GM18867 (cell line): Measurements from ENCODE around the gene SEMA5A.

Source experiments
- ATAC-seq: cut with Tn5 transposase; IDR thresholded peaks from one replicate; pipeline ENCODE4 v1.9.1; 2021; ENCODE audit warnings: mild to moderate bottlenecking, moderate library complexity; ENCODE audit not compliant: unreplicated experiment

SEMA5A gene

DNA sequence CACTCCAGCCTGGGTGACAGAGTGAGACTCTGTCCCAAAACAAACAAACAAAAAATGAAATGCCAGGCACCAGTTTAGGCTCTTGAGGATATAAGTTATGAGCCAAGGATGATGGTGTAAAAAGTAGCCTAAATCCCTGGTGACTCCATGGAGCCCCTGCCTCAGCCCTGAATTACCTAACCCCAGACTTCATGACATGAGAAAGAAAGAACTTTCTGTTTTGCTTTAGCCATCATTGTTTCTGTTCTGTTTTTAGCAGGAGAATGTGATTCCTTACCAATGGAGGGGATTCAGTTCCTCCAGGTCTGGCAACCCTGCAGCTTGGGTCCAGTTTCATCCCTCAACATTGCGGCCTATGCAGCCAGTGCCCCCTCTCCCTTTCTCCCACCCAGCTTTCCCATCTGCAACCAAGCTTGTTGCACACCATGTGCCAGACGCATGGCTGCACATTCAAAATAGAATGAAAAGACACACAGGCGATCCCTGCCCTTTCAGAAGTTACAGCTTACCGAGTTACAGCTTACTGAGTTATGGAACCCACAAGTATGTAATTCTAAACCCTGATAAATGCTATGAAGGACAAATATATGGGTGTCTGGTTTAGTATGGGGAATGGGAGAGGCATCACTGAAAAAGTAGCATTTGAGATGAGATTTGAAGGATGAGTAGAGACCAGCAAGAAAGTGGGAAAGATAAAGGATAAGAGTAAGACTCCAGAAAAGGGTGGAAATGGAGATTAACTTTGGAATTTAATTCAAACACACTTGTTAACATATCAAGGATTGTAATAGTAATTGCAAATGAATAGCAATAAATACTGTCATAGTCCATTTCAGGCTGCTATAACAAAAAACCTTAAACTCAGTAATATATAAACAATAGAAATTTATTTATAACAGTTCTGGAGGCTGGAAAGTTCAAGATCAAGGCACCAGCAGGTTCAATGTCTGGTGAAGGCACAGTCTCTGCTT is 6.0 kb upstream of the SEMA5A start:
- ATAC-seq, result no peak

DNA sequence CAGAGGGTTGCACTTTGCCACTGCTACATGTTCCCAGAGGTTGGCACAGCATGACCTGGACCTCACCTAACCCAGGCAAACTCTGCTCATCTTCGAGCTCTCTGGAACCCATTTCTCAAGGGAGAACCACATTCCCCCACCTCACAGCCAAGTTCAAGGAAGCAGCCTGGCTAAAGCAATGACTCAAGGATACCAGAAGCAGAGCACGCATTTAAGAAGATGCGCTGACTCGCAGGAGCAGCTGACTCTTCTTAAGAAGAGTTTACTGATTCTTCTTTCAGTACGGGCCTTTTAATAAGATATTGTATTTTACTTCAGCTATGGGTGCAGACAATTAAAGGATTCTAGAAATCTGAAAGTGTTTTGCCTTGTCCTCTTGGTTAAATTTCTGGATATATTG is 4.1 kb upstream of the SEMA5A start:
- ATAC-seq, result no peak

DNA sequence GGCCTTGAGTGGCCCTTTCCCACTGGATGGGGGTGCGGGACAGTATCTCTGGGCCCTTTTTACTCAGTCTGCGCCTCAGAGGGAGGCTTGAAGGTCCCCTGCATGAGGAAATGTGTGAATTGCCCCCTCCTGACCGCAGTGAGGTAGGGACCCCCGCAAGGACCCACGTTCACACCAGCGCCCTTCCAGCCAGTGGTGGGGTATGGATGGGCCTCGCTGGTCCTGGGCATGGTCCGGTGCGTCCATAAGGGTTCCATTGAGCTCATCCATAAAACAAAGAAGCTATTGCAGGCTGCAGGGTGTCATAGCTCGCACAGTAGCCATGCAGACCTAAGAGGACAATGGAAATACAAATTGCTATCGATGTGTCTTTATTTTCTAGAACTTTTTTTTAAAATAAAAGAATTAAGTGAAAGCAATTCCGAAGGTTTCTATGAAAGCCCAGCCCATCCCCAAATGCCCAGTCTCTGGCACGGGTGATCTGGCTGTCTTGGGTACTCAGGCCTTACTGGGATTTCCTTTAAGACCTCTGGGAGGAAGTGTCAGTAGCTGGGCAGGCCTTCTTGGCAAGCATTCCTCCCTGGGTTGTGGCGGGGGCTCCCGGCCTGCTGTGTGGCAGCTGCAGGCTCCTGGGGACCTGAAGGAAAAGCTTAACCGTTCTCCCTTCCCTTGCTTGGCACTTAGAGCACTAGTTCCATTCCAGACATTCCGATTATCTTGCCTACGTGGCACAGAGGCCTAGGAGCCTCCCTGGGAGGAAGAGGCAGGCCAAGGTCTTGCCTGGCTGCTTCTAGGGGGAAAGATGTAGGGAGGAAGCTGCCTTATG is 1.5 kb upstream of the SEMA5A start:
- no peak for ATAC-seq

DNA sequence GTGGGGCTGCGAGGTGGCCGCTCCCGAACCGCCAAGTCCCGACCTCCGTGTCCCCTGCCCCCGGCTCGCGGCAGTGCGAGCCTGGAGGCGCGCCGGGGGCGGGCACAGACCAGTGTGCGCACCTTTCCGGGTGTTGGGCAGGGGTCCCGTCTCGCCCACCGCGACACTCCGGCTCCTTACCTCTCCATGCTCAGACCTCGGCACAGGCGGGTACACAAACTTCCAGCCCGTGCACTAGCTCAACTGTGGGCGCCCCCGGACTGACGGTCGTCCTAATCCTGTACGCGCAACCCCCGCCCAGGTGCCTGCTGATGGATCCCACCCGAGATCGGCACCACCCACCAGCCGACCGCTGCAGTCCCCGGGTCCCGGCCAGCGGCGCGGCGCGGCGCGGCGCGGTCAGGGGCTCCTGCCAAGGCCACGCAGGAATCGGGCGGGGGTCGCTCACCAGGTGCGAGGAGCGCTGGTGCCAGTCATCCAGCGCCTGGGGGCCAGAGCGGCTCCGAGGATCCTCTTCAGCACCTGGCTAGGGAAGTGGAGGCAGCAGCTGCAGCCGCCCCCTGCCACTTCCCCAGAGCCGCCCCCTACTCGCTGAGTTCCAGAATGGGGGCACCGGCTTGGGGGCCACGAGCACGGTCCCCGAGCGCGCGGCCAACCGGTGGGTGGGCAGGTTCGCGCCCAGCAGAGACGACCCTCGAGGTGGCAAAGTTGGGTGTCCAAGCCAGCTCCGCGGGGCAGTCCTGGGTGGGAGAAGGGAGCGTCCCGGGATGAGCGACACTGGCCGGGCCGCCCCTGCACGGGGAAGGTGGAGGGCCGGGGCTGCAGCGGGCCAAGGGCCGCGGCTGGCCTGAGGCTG is 511 bp downstream of the SEMA5A start:
- ATAC-seq, result no peak

DNA sequence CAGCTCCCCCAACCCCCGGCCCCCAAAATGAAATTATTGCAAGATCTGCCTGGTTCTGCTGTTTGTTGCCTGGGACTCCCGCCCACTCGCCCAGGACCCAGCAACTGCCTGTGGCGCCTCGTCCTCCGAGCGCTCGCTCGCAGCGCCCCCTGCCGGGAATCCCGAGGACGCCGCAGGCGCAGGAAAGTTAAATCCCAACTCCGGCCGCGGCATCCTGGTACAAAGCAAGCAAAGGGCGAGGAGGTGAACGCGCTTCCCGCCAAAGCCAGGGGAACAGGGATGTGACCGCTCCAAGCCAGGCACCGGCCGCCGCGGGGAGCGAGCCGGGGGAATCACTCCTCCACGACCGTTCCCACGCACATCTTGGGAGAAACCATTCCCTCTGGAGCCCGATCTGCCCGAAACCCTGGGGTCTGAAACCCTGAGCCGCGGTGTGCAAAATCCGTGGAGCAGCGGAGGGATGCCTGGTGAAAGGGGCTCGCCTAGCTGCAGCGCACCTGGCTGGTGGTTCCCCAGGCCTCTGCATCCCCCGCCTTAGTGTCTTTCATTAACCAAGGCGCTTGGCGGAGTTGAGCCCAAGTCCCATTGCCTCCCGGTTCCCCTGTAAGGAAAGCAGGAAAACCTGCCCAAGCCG is 1.3 kb downstream of the SEMA5A start:
- peak; percentile 72 for ATAC-seq

DNA sequence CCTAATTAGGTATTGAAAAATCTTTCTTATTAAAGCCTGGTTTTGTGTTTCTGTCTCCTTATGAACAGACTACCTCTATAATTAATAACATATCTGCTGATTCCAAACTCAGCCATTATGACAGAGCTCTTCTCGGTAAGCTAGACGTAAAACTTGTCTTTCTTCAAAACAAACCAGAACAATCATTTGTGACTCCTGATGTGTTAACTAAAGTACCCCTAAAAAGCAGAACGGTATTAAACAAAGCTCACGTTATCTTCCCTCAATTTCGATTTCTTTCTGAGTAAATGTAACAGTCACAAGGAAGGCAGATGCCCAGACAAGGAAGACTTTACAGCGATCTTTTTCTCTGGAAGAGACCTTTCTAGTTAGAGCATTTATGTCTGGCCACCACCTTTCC is 1.8 kb downstream of the SEMA5A start:
- ATAC-seq, result no peak

DNA sequence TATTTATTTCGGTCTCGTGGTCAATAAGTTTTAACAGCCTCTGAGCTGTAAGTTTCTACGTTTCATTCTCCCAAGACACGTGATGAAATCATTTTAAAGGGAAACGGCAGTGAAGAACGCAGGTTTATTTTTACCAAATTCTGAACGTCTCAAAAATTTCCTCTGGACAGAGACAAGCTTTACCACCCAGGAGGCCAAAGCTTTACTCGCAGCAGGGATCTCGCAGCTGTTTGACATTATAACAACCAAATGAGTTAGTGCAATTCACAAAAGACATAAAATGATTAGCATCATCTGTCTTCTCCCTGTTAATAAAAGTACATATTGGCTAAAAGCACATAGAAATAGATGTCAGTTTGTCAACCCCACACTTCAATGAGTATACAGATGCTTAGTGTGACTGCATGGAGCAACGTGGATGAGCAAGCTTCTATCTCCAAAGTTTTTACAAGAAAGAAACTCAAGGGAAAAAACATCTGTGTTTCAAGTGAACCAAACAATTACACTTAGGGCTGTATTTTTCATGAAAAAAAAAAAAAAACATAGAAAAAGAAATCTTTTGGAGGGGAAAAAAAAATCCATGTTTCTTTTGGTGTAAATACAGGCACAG is 2.5 kb downstream of the SEMA5A start:
- ATAC-seq, result no peak

DNA sequence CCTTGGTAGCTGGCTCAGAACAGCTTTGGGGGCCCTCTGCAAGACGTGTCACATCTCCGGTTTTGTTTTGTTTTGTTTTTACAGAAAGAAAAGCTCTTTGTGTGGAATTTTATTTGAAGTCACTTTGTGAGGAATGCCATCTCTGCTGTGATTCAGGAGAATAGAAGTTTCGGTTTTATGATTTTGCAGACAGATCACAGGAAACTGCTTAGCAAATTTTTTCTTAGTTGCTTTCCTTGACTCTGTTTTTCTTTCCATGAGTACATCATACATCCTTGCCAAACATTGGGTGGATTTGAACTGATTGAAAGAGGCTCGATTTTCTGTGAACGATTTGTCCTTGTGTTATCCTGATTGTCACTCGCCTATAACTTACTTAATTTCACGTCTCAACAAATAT is 5.1 kb downstream of the SEMA5A start:
- no peak for ATAC-seq

DNA sequence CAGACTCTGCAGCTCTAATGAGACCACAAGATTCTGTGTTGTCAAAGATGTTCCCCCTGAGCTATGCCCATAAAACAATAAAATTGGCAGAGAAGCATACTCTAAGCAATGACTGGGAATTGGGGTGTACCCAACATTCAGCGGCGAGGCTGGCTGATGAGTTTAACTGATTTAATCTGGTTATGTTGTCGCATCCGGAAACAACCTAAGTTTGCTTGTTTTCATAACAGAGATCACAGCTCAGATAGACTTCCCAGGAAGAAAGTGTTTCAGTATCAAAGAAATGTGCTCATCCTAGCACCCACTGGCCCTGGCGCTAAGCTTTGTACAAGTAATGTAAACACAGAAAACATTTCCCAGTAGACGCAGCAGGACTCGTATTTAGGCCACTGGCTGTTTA is 7.4 kb downstream of the SEMA5A start:
- no peak for ATAC-seq

DNA sequence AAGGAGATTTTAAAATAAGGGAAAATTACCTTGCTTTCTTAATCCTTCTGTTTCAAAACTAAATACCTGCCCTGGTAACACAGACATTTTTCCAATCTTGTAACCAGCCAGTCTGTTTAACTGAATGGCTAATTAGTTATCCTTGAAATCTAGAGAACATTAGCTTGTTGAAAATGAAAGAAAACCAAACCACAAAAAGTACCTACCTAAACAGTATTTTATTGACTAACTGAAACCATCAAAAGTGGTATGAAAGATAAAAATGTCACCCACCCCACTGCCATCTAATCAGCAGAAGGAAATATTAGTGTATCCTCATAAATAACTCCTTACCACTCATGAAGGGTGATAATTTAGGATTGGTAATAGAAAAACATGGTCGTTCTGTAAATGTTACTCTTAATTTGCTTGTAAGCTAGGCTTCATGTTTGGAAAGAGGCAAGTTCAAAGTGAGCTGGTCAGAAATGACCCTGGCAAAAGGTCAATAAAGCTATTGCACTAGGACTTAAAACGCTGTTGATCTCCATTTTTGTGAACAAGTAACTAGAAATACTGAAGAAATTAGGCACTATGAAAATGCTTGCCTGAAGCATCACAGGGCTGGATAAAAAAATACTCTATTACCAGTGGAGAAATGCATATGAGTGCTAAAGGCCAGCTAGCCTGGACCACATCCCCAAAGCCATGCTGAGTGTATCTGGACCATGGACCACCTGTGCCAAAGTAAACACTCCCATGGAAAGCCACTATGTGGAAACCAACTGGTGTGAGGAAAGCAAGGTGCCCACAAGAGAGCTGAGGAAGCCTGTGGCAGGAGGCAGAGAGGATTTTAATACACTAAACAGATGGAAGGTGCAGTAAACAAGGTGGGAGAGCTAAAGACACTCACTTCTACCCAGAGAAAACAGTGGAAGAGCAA is 8.4 kb downstream of the SEMA5A start:
- no peak for ATAC-seq

DNA sequence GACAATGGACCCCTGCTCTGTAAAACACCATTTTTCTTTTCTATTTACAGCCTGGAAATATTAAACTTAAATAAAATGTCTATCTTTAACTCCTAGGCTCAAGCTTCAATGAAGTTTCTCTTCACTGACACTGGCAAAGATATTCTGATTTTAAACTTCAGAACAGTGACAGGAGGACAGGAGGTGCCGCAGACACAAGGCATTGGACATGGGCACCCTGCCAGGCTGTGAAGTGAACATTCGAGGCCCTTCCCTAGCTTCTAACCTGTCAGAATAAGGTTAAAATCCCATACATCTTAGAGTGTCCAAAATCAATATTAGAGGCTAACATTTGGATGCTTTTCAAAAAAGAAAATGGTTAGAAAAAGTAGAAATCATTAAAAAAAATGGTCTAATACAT is 9.2 kb downstream of the SEMA5A start:
- ATAC-seq, result no peak

DNA sequence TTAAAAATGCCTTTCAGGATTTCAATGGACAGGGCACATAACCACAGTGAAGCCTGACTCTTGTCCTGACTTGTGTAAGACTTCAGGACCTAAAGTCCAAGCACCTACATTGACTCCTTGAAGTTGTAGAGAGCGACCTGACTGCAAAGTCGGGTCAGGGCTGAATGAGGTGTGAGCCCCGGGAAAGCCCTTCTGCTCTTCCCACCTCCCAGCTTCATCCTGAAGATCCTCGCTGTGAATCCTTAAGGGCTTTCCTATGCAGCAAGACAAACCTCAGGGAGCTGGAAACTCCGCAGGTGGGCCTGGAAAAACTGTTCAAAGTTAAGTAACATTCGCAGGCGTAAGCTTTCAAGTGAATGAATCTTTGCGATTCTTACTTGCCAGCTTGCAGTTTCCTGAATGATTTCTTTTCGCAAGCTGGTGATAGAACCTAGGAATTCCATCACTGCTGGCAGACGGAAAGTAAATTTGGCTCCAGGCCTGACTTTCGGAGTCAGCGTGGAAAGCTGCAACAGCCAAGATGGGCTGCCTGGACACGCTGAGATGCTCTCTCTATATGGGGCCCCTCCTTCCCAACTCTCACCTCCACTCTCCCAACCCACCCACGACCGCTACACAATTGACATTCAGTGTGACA is 10.9 kb downstream of the SEMA5A start:
- ATAC-seq, result no peak

DNA sequence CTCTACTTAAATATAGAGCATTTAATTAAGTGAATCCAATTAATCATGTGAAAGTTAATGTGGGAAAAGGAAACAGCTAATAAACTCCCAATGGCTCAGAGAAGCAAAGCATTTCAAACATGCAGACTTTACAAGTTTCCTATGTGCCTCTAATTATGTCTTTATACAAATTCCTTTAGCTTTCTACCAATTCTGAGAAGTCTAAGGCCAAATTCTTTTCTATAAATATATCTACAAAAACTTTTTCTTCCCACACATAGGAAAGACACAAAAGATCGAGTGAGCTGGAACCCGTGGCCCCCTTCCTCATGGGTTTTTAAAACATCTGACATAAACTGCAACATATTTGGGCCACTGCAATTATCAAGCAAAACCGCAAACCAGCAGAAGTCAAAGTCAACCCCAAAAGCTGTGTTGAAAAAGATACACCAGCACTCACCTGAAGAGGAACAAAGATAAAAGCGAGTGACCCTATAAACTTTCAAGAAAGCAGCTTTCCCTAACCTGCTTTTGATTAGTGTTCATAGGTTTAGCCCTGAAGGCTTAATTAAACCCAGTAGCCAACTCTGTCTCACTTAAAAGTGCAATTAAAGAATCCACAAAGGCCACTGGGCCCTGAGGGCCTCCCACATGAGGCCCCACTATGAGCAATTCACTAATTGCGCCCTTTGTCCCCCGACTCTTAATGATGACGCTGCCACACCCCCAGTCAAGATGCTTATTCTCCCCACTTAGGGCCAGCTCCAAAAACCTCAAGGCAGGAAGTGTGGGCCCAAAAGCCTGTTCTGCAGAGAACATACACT is 12.1 kb downstream of the SEMA5A start:
- ATAC-seq, result no peak

DNA sequence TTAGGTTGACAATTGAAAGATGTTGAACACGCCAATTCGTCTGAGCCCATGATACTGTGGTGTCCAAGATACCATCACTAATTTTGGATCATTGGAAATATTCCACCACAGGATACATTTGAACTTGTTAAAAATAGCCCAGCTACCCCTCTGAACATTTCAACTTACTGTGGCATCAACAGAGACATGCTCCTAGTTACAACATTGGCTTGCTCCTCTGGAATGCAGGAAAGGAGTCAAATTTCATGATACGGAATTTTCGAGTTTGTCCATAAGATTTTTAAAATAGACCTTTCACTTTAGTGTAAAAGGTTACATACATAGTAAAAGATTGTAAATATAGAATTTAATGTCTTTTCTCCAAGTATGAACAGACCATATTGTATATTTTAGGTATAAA is 12.8 kb downstream of the SEMA5A start:
- no peak for ATAC-seq

DNA sequence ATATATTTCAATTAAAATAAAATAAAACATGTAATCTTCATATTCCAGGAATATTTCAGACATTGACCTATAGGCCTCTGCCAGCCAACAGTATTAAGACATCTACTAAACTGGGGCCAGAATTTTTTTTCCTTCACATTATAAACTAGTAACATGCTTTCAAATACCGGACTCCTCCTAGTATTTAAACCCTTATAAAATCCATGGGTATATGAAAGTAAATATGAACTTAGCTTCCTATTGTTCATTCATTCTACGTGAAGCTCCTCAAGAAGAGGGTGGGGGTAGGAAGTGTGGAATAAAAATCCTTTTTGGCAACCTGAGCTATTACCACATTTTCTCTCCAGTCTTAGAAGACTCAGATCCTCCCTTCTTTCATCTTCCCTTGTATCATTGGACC is 16.4 kb downstream of the SEMA5A start:
- no peak for ATAC-seq

DNA sequence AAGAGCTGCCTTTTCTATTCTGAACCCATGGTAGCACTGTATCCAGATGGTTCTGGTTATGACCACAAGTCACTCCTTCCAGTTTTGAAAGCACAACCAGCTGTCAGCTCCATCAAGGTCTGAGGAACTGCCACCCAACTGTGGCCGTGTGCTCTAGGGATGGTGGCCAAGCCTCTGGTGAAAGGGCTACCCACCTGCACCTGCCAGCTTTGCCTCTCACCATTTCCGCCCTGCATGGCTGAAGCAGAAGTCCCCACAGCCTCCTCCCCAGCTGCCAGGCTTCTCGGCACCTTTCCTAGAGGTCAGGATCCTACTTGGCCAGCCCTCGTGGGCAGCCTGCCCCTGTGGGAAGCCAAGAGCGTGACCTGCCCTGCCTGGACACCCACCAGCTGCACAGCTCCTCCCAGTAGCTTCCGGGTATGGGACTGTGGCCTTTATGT is 16.8 kb downstream of the SEMA5A start:
- ATAC-seq, result no peak

DNA sequence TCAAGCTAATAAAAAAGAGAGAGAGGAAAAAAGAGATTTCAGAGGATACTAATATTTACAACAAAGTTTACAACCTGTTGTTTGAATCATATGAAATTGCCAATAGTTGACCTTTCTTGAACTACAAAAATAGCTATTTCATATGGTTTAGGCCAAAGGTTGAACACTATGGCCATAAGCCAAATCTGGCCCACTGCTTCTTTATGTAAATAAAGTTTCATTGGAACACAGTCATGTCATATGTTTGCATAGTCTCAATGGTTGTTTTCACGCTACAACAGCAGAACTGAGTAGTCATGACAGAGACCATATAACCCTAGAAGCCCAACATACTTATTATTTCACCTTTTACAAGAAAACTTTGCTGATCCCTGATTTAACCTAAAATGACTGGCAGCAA is 20.9 kb downstream of the SEMA5A start:
- no peak for ATAC-seq
